ENCODE data around the gene BLOC1S2. TPM values are rescaled to one million over a fixed set of nuclear protein-coding genes. Genes with fewer than 3 reads are reported as not detected.

Gene BLOC1S2
- total RNA-seq, result 10 to 100 TPM; 14.1 to 35.7 TPM

DNA sequence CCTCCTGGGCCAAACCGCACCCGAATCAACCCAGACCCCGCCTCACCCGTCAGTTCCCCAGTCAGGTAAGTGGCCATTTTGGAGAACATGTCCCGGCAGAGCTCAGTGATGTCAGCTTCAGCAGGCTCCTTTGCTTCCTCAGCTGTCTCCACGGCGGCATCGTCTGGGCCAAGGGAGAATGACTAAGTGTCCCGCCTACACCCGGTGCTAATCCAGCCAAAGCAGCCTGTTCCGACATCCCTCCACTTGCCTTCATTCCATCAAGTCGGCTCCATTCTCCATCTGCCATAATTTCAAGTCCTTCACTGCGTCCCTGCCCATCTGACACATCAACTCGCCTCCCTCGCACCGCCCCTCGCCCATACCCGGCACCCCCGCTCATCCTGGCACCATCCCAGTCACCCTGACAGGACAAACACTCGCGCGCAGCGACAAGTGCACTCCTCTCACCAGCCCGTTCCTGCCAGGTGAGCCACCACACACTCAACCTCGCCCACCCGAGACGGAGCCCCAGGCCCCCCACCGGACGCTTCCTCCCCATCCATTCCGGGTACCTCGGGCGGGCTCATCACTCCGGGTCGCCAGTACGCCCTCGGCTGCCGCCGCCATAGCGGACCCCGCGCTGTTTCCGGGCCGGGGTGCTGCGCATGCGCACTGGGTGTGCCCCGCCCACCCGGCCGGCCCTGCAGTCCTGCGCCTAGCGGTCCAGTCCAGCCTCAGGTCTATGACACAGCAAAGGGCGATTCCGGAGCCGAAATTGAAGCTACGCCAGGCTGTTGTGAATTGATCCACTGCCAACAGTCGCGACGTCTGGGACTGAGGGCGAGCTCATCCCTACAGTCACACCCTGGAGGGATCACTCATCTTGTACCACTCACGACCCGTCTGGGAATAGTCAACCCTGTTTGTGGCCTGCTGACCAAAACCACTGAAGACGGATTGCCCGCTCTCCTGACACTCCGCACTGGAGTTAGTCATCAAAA lies at the start of gene BLOC1S2:
TSS of gene BLOC1S2 (minus strand) at position 630 of the 983 bp plus-strand sequence. CDS start at position 609, 21 bp downstream.
- Histone ChIP-seq H3K27me3 (replicated peaks; ENCODE audit: insufficient read depth) (no peaks in the 10 kb centered on the region), H3K36me3 (no peaks in the 10 kb centered on the region), H3K4me3 (peak within 1 kb of the TSS; percentile 98), H3K4me1 (ENCODE audit: control insufficient read depth in 1 of 2, low read depth in 2 of 2) (peaks cover 17 to 41% of the 10 kb centered on the region in 2 donors), H3K9me3 (no peaks in the 10 kb centered on the region), H3K27ac (peak within 1 kb of the TSS; percentile 97 to 99)
- ATAC-seq (ENCODE audit: insufficient number of reproducible peaks, low FRiP score, low read depth), result peak; percentile 97
- TF ChIP-seq, protein P1, sequence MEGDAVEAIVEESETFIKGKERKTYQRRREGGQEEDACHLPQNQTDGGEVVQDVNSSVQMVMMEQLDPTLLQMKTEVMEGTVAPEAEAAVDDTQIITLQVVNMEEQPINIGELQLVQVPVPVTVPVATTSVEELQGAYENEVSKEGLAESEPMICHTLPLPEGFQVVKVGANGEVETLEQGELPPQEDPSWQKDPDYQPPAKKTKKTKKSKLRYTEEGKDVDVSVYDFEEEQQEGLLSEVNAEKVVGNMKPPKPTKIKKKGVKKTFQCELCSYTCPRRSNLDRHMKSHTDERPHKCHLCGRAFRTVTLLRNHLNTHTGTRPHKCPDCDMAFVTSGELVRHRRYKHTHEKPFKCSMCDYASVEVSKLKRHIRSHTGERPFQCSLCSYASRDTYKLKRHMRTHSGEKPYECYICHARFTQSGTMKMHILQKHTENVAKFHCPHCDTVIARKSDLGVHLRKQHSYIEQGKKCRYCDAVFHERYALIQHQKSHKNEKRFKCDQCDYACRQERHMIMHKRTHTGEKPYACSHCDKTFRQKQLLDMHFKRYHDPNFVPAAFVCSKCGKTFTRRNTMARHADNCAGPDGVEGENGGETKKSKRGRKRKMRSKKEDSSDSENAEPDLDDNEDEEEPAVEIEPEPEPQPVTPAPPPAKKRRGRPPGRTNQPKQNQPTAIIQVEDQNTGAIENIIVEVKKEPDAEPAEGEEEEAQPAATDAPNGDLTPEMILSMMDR (IDR thresholded peaks at IDR 0.05), result no peak
- DNase-seq (ENCODE audit: low spot score), result peak; percentile 63

DNA sequence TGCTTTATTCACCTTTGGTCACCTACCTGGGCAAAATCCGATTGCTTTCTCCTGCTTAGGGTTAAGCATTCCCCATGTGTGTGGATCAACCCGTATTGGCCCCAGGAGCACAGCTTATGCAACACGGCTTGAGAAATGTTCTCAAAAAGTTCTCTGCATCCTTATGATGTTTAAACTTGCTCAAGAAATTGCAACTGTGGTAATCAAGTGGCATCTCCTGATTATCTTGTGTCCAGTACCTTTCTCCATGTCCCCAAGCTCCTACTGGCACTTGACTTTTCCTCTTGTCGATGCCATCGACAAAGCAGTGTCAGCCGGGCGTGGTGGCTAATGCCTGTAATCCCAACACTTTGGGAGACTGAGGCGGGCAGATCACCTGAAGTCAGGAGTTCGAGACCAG lies 48.3 kb upstream of the BLOC1S2 start:
- no peaks in the 10 kb centered on the region for H3K27me3 ChIP-seq (replicated peaks; ENCODE audit: insufficient read depth)
- no peak overlapping the region for H3K27ac ChIP-seq
- TF ChIP-seq, protein P1 (IDR thresholded peaks at IDR 0.05), result no peak
- no peak for DNase-seq (ENCODE audit: low spot score)
- H3K36me3 ChIP-seq, result no peaks in the 10 kb centered on the region
- H3K9me3 ChIP-seq, result no peaks in the 10 kb centered on the region
- H3K4me3 ChIP-seq, result no peak overlapping the region
- ATAC-seq (ENCODE audit: insufficient number of reproducible peaks, low FRiP score, low read depth), result no peak
- H3K4me1 ChIP-seq (ENCODE audit: control insufficient read depth in 1 of 2, low read depth in 2 of 2), result no peaks in the 10 kb centered on the region

GRCh38 chr10:100333661-100334440 lies 47.4 kb upstream of the BLOC1S2 start:
- no peak for ATAC-seq (ENCODE audit: insufficient number of reproducible peaks, low FRiP score, low read depth)
- Histone ChIP-seq H3K4me1 (ENCODE audit: control insufficient read depth in 1 of 2, low read depth in 2 of 2) (no peaks in the 10 kb centered on the region), H3K27me3 (replicated peaks; ENCODE audit: insufficient read depth) (no peaks in the 10 kb centered on the region), H3K4me3 (no peak overlapping the region), H3K36me3 (no peaks in the 10 kb centered on the region), H3K27ac (no peak overlapping the region), H3K9me3 (no peaks in the 10 kb centered on the region)
- DNase-seq (ENCODE audit: low spot score), result no peak
- TF ChIP-seq, protein P1 (IDR thresholded peaks at IDR 0.05), result no peak

DNA sequence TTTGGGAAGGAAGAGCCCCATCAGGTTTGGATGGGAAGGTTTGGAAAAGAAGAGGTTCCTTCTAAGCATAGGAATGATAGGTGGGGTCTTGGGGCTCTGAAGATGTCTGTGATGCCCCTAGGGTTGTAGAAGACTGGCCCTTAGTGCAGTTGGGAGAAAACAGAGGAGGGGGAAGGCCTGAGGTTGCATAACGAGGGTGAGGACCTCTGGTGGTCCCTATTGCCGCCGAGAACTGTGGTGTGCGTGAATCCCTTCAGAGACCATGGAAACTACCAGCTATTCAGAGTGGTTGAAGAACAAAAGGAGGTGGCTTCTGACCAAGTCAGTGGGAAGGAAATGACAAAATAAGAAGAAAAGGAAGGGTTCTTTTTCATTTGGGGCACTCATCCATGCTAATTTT lies 46.6 kb upstream of the BLOC1S2 start:
- TF ChIP-seq, protein P1 (IDR thresholded peaks at IDR 0.05), result no peak
- Histone ChIP-seq H3K27me3 (replicated peaks; ENCODE audit: insufficient read depth) (no peaks in the 10 kb centered on the region), H3K4me3 (no peak overlapping the region), H3K9me3 (no peaks in the 10 kb centered on the region), H3K27ac (no peak overlapping the region), H3K36me3 (no peaks in the 10 kb centered on the region), H3K4me1 (ENCODE audit: control insufficient read depth in 1 of 2, low read depth in 2 of 2) (no peaks in the 10 kb centered on the region)
- no peak for DNase-seq (ENCODE audit: low spot score)
- no peak for ATAC-seq (ENCODE audit: insufficient number of reproducible peaks, low FRiP score, low read depth)

DNA sequence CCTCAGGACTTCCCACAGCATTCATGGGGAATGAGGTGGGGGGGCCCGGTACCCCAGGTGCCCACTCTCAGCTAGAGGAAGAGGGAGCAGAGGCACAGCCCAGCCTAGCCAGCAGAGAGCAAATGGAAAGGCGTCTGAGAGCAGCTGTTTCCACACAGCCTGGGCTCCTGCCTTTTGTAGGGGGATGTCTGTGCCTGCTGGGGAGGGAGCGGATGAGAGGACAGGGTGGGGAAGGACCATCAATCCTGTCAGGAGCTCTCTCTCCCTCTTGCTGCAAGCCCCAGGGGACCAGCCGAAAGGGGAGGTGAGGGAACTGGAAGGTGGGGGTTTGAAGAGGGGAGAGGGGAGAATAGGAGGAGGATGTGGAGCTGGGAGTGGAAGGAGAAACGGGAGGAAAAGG lies 43.6 kb upstream of the BLOC1S2 start, which contains the start of gene PKD2L1:
TSS of gene PKD2L1 (minus strand) at position 150 of the 400 bp plus-strand sequence. CDS start at position 25, 125 bp downstream.
- no peaks in the 10 kb centered on the region for H3K27me3 ChIP-seq (replicated peaks; ENCODE audit: insufficient read depth)
- no peaks in the 10 kb centered on the region for H3K9me3 ChIP-seq
- no peaks in the 10 kb centered on the region for H3K4me1 ChIP-seq (ENCODE audit: control insufficient read depth in 1 of 2, low read depth in 2 of 2)
- ATAC-seq (ENCODE audit: insufficient number of reproducible peaks, low FRiP score, low read depth) (no peak), DNase-seq (ENCODE audit: low spot score) (no peak)
- no peak within 1 kb of the TSS for H3K27ac ChIP-seq
- H3K4me3 ChIP-seq, result no peak within 1 kb of the TSS
- H3K36me3 ChIP-seq, result no peaks in the 10 kb centered on the region
- TF ChIP-seq, protein P1 (IDR thresholded peaks at IDR 0.05), result no peak
